VCaP (cell line): ENCODE data around the gene INPP5J.
"Not testable (repeated sequence)": the region's sequence is repeated elsewhere in the genome, so short reads cannot be mapped to it uniquely, and the experiment has no call there.

Experiments used
- H3K27ac ChIP-seq: fragments of 450-650 bp; 2 replicates; pipeline ENCODE4 v1.5.1; 2017
- TF ChIP-seq, protein P1 (sequence below): fragments of 450-650 bp; conservative IDR thresholded peaks from 2 replicates; pipeline ENCODE4 v1.5.1; 2017; ENCODE audit warnings: mild to moderate bottlenecking, moderate library complexity

INPP5J gene, protein sequence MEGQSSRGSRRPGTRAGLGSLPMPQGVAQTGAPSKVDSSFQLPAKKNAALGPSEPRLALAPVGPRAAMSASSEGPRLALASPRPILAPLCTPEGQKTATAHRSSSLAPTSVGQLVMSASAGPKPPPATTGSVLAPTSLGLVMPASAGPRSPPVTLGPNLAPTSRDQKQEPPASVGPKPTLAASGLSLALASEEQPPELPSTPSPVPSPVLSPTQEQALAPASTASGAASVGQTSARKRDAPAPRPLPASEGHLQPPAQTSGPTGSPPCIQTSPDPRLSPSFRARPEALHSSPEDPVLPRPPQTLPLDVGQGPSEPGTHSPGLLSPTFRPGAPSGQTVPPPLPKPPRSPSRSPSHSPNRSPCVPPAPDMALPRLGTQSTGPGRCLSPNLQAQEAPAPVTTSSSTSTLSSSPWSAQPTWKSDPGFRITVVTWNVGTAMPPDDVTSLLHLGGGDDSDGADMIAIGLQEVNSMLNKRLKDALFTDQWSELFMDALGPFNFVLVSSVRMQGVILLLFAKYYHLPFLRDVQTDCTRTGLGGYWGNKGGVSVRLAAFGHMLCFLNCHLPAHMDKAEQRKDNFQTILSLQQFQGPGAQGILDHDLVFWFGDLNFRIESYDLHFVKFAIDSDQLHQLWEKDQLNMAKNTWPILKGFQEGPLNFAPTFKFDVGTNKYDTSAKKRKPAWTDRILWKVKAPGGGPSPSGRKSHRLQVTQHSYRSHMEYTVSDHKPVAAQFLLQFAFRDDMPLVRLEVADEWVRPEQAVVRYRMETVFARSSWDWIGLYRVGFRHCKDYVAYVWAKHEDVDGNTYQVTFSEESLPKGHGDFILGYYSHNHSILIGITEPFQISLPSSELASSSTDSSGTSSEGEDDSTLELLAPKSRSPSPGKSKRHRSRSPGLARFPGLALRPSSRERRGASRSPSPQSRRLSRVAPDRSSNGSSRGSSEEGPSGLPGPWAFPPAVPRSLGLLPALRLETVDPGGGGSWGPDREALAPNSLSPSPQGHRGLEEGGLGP

DNA sequence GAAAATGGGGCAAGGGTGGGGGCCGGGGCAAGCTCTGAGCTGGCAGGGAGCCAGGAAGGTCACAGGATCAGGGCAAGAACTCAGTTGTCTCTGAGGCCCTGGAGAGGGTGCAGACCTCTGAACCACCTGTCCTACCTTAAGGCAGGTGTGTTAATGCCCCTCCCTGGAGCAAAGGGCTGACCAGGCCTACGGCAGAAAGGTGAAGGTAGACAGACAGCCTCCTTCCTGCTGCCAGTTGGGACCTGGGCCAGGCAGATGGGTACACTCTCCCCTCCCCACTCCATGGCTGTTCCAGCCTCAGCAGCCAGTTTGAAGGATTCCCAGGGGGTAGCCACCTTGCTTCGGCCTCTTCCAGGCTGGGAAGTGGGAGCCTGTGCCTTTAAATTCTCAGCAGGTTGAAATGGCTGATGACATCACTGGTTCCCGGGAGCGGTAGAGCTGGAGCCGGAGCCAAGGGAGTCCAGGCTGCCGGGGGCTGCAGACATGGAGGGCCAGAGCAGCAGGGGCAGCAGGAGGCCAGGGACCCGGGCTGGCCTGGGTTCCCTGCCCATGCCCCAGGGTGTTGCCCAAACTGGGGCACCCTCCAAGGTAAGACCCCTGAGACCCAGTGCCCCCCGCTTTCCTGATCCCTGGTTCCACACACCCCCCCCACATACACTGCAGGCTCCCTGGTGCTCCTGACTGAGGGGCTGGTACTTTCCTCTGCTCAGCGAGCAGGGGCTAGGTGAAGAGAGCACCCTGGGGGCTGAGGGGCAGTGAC is at the start of gene INPP5J:
INPP5J (plus strand) TSS at position 435 of the 760 bp plus-strand sequence; CDS start at position 484, 49 bp downstream.
- TF ChIP-seq, protein P1, sequence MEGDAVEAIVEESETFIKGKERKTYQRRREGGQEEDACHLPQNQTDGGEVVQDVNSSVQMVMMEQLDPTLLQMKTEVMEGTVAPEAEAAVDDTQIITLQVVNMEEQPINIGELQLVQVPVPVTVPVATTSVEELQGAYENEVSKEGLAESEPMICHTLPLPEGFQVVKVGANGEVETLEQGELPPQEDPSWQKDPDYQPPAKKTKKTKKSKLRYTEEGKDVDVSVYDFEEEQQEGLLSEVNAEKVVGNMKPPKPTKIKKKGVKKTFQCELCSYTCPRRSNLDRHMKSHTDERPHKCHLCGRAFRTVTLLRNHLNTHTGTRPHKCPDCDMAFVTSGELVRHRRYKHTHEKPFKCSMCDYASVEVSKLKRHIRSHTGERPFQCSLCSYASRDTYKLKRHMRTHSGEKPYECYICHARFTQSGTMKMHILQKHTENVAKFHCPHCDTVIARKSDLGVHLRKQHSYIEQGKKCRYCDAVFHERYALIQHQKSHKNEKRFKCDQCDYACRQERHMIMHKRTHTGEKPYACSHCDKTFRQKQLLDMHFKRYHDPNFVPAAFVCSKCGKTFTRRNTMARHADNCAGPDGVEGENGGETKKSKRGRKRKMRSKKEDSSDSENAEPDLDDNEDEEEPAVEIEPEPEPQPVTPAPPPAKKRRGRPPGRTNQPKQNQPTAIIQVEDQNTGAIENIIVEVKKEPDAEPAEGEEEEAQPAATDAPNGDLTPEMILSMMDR = no peak
- peak within 1 kb of the TSS; percentile 78 for H3K27ac ChIP-seq

DNA sequence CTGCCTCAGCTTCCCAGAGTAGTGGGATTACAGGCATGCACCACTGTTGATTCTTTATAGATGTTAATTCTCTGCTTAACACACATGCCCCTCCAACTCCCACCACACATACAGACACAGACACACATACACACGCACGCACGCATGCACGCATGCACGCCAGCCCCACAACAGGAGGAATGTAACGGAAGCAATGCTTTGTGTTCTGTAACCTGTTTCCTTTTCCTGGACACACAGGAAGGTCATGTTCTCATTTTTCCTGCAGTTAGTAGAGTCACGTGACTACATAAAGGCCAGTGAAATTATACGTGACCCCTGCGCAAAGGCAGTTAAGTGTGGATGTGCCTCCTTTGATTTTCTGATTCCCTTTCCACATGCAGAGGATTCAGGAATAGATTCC is 49.6 kb upstream of the INPP5J start:
- not testable (repeated sequence) for H3K27ac ChIP-seq

DNA sequence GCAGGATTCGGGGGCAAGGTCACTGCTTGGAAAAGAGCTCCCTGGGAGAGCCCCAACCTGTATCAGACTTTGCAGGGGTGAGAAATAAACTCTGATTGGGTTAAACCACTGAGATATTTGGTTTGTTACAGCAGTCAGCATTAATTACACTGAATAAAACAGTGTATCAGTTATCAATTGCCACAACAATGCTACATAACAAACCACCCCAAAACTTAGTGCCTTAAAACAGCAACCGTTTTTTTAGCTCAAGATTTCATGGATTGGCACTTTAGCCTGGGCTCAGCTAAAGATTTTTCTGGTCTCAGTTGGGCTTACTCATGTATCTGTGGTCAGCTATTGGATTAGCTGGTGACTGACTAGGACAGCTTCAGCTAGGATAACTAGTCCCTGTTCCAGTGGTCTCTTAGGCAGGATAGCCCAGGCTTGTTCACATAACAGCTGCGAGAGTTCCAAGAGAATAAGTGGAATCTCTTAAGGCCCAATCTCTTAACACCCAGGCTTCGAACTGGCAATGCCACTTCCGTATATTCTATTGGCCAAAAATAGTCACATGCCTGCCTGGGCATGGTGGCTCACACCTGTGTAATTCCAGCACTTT is 49.1 kb upstream of the INPP5J start:
- not testable (repeated sequence) for H3K27ac ChIP-seq

DNA sequence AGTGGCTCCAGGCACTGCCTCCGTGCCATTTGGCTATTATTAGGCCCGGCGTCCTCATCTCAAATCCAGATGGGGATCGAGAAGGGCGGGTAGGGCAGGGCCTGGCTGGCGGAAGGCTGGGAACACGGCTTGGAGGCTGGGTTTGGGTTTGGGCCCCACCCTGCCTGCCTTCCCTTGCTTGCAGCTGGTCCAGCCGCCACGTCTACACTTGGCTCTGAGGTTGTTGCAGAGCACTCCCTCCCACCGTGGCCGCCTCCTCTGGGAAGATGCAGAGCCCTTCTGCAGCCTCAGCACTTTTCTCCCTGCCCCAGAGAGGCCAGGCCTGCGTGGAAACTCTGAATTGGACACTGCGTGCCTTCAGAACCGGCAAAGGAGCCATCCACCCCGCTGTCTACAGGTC is 46.8 kb upstream of the INPP5J start:
- TF ChIP-seq, protein P1 = no peak
- no peak overlapping the region for H3K27ac ChIP-seq

DNA sequence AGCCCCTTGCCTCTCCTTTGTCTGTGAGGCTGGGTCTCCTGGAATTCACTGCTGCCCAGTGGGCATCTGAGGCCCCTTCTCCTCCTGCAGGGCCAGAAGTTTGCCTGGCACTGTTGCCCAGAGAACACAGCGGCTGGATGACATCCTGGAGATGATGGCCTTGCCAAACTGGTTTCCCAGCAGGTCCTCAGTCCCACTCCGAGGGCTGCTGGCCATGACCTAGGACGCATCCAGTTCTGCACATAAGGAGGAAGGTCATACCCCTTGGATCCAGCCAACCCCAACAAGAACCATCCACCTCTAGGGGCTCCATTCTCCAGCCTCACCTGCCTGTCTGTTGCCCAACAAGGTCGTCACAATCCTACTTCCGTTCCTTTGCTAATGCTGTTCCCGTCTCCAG is 45.1 kb upstream of the INPP5J start:
- TF ChIP-seq, protein P1 = no peak
- no peak overlapping the region for H3K27ac ChIP-seq

DNA sequence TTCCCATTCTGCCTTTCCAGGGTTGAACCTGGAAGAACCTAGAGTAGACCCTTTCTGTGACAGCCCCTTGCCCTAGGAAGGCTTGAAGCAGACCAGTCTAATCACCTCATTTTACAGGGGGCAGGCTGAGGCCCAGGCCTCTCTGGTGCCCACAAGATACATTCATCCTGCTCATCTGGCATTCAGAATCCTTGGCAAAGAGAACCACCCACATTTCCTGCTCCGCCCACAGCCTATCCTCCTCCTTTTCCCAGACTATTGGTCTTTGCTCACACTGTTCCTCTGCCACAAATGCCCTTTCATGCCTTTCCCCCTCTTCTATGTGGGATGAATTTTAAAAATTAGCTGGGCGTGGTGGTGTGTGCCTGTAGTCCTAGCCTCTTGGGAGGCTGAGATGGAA is 44.4 kb upstream of the INPP5J start:
- H3K27ac ChIP-seq = not testable (repeated sequence)

DNA sequence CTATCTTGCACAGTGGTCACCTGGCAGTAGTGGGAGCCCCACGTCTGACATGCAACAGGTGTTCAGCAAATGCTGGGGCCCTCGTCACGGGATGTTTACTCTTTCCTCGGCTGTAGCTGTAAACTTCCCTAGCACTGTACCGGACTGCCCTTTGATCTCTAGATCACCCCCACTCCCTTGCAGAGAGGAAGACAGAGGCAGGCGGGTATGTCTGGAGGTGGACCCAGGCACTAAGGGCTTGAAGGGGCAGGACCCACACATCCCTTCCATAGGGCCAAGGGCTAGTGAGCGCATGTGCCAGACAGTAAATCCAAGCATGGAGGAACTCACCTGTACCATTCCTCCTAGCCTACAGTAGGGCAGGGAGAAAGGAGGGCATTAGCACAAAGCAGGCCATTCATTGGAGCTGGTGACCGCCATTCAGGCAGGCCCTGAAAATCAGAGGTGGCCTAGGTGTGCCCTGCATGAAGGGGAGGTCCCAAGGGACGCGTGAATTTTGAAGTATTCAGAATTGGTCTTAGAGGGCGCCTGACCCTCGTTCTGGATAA is 43.6 kb upstream of the INPP5J start:
- no peak overlapping the region for H3K27ac ChIP-seq
- TF ChIP-seq, protein P1 = no peak

DNA sequence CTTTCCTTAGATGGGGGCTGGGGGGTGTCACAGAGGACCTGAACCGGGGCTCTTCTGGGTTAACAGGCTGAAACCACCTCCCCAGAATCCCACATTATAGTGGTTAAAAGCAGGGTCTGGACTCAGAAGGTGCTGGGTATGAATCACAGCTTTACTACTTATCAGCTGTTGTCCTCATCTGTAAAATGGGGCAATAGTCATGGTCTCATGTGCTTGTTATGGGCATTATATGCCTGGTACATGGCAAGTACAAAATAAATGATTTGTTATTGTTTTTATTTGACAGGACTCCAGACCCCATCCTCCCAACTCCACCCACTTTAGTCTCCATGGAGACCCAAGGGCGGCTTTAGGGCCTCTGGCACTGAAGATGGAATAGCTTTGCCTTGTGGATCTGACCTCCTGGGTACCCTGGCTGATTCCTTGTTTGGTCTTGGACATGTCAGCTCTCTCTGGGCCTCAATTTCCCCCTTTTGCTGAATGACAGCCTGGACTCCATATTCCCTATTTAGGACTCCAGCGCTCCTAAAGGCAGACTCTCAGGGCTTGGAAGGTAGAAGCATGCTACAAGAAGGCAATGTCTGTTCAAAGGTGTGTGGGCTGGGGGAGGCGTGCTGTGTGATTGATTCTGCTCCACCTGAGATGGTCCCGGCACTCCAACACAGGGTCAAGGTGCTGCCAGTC is 42.5 kb upstream of the INPP5J start:
- TF ChIP-seq, protein P1 = no peak
- H3K27ac ChIP-seq = peak overlapping the region; percentile 65
